Measurements from ENCODE around the gene CHPF2.

GRCh38 chr7:151249034-151249731 lies 16.9 kb downstream of the CHPF2 start:
- no peak for TF ChIP-seq CTCF (IDR thresholded peaks at IDR 0.05; ENCODE audit: poor library complexity)
- no peak for TF ChIP-seq EZH2 (IDR thresholded peaks at IDR 0.05; ENCODE audit: borderline replicate concordance)
- no peak for TF ChIP-seq EZH2phosphoT487 (IDR thresholded peaks at IDR 0.05; ENCODE audit: low read depth, severe bottlenecking, unreplicated experiment)
